HepG2 (cell line): ENCODE measurements around the gene STX2. TPM values are rescaled to one million over a fixed set of nuclear protein-coding genes. Genes with fewer than 3 reads are reported as not detected.

Experiments
- ATAC-seq: fragments of 200-7000 bp; cut with Tn5 transposase; 3 replicates; pipeline ENCODE4 v1.9.1; 2020; ENCODE audit warnings: mild to moderate bottlenecking, moderate library complexity
- BruUV-seq: library from RNA; stranded (reverse); fragments of 400-500 nt; replicated peaks from 2 replicates; lab custom pipeline; 2021; lab: Mats Ljungman, UMichigan
- CTCF ChIA-PET: fragments of 300-600 bp; formaldehyde crosslinking; extraction: SDS; loops from one replicate; lab custom pipeline; 2021; ENCODE audit warnings: low total read pairs, inconsistent platforms, low intra/inter-chr PET ratio; lab: Yijun Ruan, JAX
- POLR2A ChIA-PET: fragments of 350-600 bp; sonication (Branson Sonifier 250); formaldehyde crosslinking; loops from one replicate; lab custom pipeline; 2020; ENCODE audit warnings: antibody characterized with exemption, inconsistent platforms; lab: Yijun Ruan, JAX
- DNase-seq: peaks from one replicate; pipeline ENCODE4 v3.0.0-alpha.2; 2015; ENCODE audit warnings: low spot score
- FAIRE-seq: peaks from 3 replicates; lab custom pipeline; 2011; peaks lifted over from hg19 to GRCh38; lab: Jason Lieb, UNC
- H2AFZ ChIP-seq: one replicate; pipeline ENCODE4 v1.6.1; 2011; ENCODE audit warnings: low read length, inconsistent platforms
- H3K27ac ChIP-seq: fragments of 300-600 bp; 3 replicates; pipeline ENCODE4 v1.8.0; 2011; ENCODE audit warnings: mixed run types, mild to moderate bottlenecking, mixed read lengths, low read length, inconsistent platforms; ENCODE audit not compliant: insufficient read depth; ENCODE audit errors: extremely low read length
- H3K27me3 ChIP-seq, 2 experiments: fragments of 200-600 bp in 1 of 2; 2 replicates in 1 of 2; 3 replicates in 1 of 2; pipeline versions ENCODE4 v1.6.0 to v1.8.0; 2011; ENCODE audit warnings: low read length in 2 of 2, mild to moderate bottlenecking in 2 of 2, moderate library complexity in 2 of 2, inconsistent platforms in 1 of 2; ENCODE audit not compliant: insufficient read depth in 2 of 2, control insufficient read depth in 1 of 2
- H3K36me3 ChIP-seq, 2 experiments: fragments of 200-600 bp in 1 of 2; replicated peaks in 1 of 2; 2 replicates in 1 of 2; 3 replicates in 1 of 2; pipeline versions ENCODE4 v1.5.1 to v1.8.0; 2011; ENCODE audit warnings: low read length in 2 of 2, inconsistent platforms in 1 of 2; ENCODE audit not compliant: insufficient read depth in 2 of 2, control insufficient read depth in 1 of 2
- H3K4me1 ChIP-seq: 2 replicates; pipeline ENCODE4 v1.5.1; 2012; ENCODE audit warnings: low read length, inconsistent platforms; ENCODE audit not compliant: insufficient read depth
- H3K4me2 ChIP-seq: 2 replicates; pipeline ENCODE4 v1.6.0; 2011; ENCODE audit warnings: low read depth, low read length, inconsistent platforms
- H3K4me3 ChIP-seq, 3 experiments: fragments of 200-600 bp in 1 of 3; sonication (generic), shearing (Covaris generic) in 1 of 3; replicated peaks in 1 of 3; 2 replicates each; pipeline ENCODE4 v1.5.1; 2011 to 2016; ENCODE audit warnings: low read length in 3 of 3, inconsistent platforms in 2 of 3, low read depth in 2 of 3, mild to moderate bottlenecking in 2 of 3, control low read depth in 1 of 3, mixed read lengths in 1 of 3; ENCODE audit not compliant: insufficient read depth in 1 of 3
- H3K79me2 ChIP-seq: one replicate; pipeline ENCODE4 v1.6.1; 2011; ENCODE audit warnings: low read length, inconsistent platforms; ENCODE audit not compliant: insufficient read depth
- H3K9ac ChIP-seq: 2 replicates; pipeline ENCODE4 v1.6.0; 2011; ENCODE audit warnings: mild to moderate bottlenecking, low read depth, low read length, inconsistent platforms; ENCODE audit not compliant: insufficient read depth
- H3K9me3 ChIP-seq: 2 replicates; pipeline ENCODE4 v1.5.1; 2012; ENCODE audit warnings: mild to moderate bottlenecking, low read length
- H4K20me1 ChIP-seq: 2 replicates; pipeline ENCODE4 v1.6.0; 2011; ENCODE audit warnings: inconsistent platforms, mild to moderate bottlenecking, low read length, moderate library complexity; ENCODE audit not compliant: insufficient read depth
- FIP1L1 ChIP-seq: fragments of 200-400 bp; formaldehyde crosslinking; IDR thresholded peaks from 2 replicates; pipeline ENCODE4 v1.6.1; 2018; ENCODE audit warnings: low read depth, mild to moderate bottlenecking, low read length, moderate library complexity, borderline replicate concordance; ENCODE audit not compliant: insufficient read depth
- HOXA3 ChIP-seq: sonication (generic); formaldehyde crosslinking; IDR thresholded peaks from 2 replicates; pipeline ENCODE4 v1.5.0; 2020; ENCODE audit warnings: missing genetic modification reagents
- MTA3 ChIP-seq: sonication (generic); formaldehyde crosslinking; IDR thresholded peaks from 2 replicates; pipeline ENCODE4 v1.4.0; 2020; ENCODE audit warnings: missing genetic modification reagents
- NFYB ChIP-seq: sonication (generic); formaldehyde crosslinking; IDR thresholded peaks from 2 replicates; pipeline ENCODE4 v1.4.0; 2020; ENCODE audit warnings: missing genetic modification reagents
- SMAD3 ChIP-seq: sonication (generic); formaldehyde crosslinking; IDR thresholded peaks from 2 replicates; pipeline ENCODE4 v1.4.0; 2020; ENCODE audit warnings: missing genetic modification reagents
- TEAD3 ChIP-seq: optimal IDR thresholded peaks from 2 replicates; pipeline ENCODE3; 2016; ENCODE audit warnings: borderline replicate concordance
- TFAP4 ChIP-seq: sonication (generic); IDR thresholded peaks from 2 replicates; pipeline ENCODE4 v1.6.1; 2016; ENCODE audit warnings: low read depth, borderline replicate concordance
- ZBTB34 ChIP-seq: sonication (generic); formaldehyde crosslinking; IDR thresholded peaks from 2 replicates; pipeline ENCODE4 v1.8.0; 2022; ENCODE audit warnings: mild to moderate bottlenecking, missing genetic modification reagents
- ZNF281 ChIP-seq: sonication (generic); formaldehyde crosslinking; IDR thresholded peaks from 2 replicates; pipeline ENCODE4 v1.4.0; 2020; ENCODE audit warnings: missing genetic modification reagents, borderline replicate concordance
- ZNF687 ChIP-seq: sonication (generic); formaldehyde crosslinking; IDR thresholded peaks from 2 replicates; pipeline ENCODE4 v1.5.1; 2020; ENCODE audit warnings: mild to moderate bottlenecking, missing genetic modification reagents, moderate library complexity
- WGBS: methylation state at CpG from one replicate; pipeline ENCODE4 v1.1.6; 2017; ENCODE audit warnings: low lambda C conversion rate; 5-methylcytosine and 5-hydroxymethylcytosine counted together
- in situ Hi-C: cut with HindIII; loops from 2 replicates; pipeline ENCODE4 v1.10.0; 2017; ENCODE audit warnings: low pct_unique_long_range_greater_than_20kb; ENCODE audit not compliant: extremely low pct_ligation_motif_present
- intact Hi-C: fragments of 100-400 bp; cut with micrococcal nuclease; formaldehyde crosslinking; loops from one replicate; pipeline ENCODE4 v1.10.0; 2022; ENCODE audit not compliant: unreplicated experiment
- polyA plus RNA-seq, 8 experiments: library from polyadenylated mRNA; depleted of rRNA in 3 of 8; stranded (reverse) in 7 of 8; unstranded in 1 of 8; fragments of >200 nt; fragmentation: Illumina TruSeq in 4 of 8; extraction: Trizol in 4 of 8; gene quantifications; 2 replicates each; pipeline versions ENCODE4 v1.2.1 to v1.2.3, GENCODE V29; 2011 to 2016; ENCODE audit warnings: low read depth in 4 of 8, missing spikeins in 1 of 8, mixed read lengths in 1 of 8; ENCODE audit not compliant: insufficient read depth in 1 of 8
- total RNA-seq, 5 experiments: library from RNA; depleted of rRNA; stranded (reverse); fragments of >200 nt; fragmentation: Illumina TruSeq; extraction: Trizol; gene quantifications; 2 replicates each; pipeline ENCODE4 v1.2.3, GENCODE V29; 2016; ENCODE audit warnings: low read depth in 1 of 5

Gene STX2
- total and polyA plus RNA-seq, 2 of the 13 experiments (the other 11 are each of a cell fraction or from before 2014, with no cell fraction given) = 13.4 to 25.1 TPM

GRCh38 chr12:130832561-130833209 is 6.4 kb downstream of the STX2 start:
- H3K79me2 ChIP-seq = peaks cover 13% of the 10 kb centered on the region
- FAIRE-seq = no peak
- TF ChIP-seq TEAD3 (CRISPR knock-in tag) = no peak
- TF ChIP-seq MTA3 (CRISPR knock-in tag) = no peak
- TF ChIP-seq SMAD3 (CRISPR knock-in tag) = no peak
- peak; percentile 16; the same call in 1 of the 2 replicates for TF ChIP-seq HOXA3 (CRISPR knock-in tag)
- TF ChIP-seq NFYB (CRISPR knock-in tag) = no peak
- peak; percentile 66; the same call in 1 of the 2 replicates for TF ChIP-seq TFAP4
- TF ChIP-seq ZNF687 = peak; percentile 37; the same call in 1 of the 2 replicates
- no peak for TF ChIP-seq FIP1L1
- TF ChIP-seq ZBTB34 (CRISPR knock-in tag) = no peak
- 0 out of 2 replicates have a peak, but pooled peaks have one; percentile 11 for TF ChIP-seq ZNF281 (CRISPR knock-in tag)

More at GRCh38 chr12:130832561-130833209, 6.4 kb downstream of the STX2 start:
- Histone ChIP-seq H3K4me1 (peaks cover 45% of the 10 kb centered on the region), H3K27ac (no peak overlapping the region), H3K27me3 (no peaks in the 10 kb centered on the region), H3K4me3 (no peak overlapping the region), H3K4me2 (peak overlapping the region; percentile 5; the same call in 1 of the 2 replicates), H2AFZ (no peak overlapping the region), H3K36me3 (0 out of 5 replicates have a peak, but pooled peaks cover 0 to 2% of the 10 kb centered on the region in 2 experiments), H4K20me1 (no peaks in the 10 kb centered on the region), H3K9ac (no peak overlapping the region), H3K9me3 (no peaks in the 10 kb centered on the region)
- ATAC-seq (peak; percentile 46), DNase-seq (no peak)
- in situ Hi-C loops (no loop called here), intact Hi-C loops (no loop called here)
- POLR2A ChIA-PET = interaction anchor here (1.7 kb wide), 1 partner anchor 38 kb away, joined by 8 read pairs; no protein-coding TSS in a partner anchor
- WGBS = 68% methylated on average over 15 of the region's 17 CpGs
- no TSS peak for BruUV-seq
- CTCF ChIA-PET = no interaction called here
